AG04450 (cell line): ENCODE measurements around the gene PLCXD1. TPM values are rescaled to one million over a fixed set of nuclear protein-coding genes. Genes with fewer than 3 reads are reported as not detected.
"Not testable (repeated sequence)": the region's sequence is repeated elsewhere in the genome, so short reads cannot be mapped to it uniquely, and the experiment has no call there.

Experiments
- CTCF ChIA-PET: fragments of 300-600, 350-600 bp; formaldehyde crosslinking; extraction: SDS; loops from one replicate; lab custom pipeline; 2022; ENCODE audit warnings: antibody characterized with exemption, inconsistent platforms; lab: Charles Lee
- POLR2A ChIA-PET: fragments of 350-600 bp; formaldehyde crosslinking; extraction: SDS; loops from one replicate; lab custom pipeline; 2021; ENCODE audit warnings: antibody characterized with exemption, inconsistent platforms; lab: Yijun Ruan, JAX
- DNase-seq: peaks from one replicate; pipeline ENCODE4 v3.0.0-alpha.2; 2011; ENCODE audit warnings: low read depth, low spot score
- H3K27ac ChIP-seq: one replicate; pipeline ENCODE4 v1.5.1; 2012; ENCODE audit warnings: low read depth, low read length, control low read depth
- H3K27me3 ChIP-seq: one replicate; pipeline ENCODE4 v1.6.0; 2012; ENCODE audit warnings: low read length; ENCODE audit not compliant: control insufficient read depth, insufficient read depth
- H3K4me3 ChIP-seq: 2 replicates; pipeline ENCODE4 v1.5.1; 2011; ENCODE audit warnings: mild to moderate bottlenecking, low read depth, low read length, control low read depth
- H3K9me3 ChIP-seq: 2 replicates; pipeline ENCODE4 v1.5.1; 2012; ENCODE audit warnings: low read length; ENCODE audit not compliant: control insufficient read depth, insufficient read depth
- polyA plus RNA-seq: library from polyadenylated mRNA; depleted of rRNA; stranded (reverse); fragments of >200 nt; gene quantifications from 2 replicates; pipeline ENCODE4 v1.2.3, GENCODE V29; 2011
- TF ChIP-seq, protein P1 (sequence below): IDR thresholded peaks from 2 replicates; pipeline ENCODE4 v1.5.1; 2011; ENCODE audit warnings: low read depth, low read length, control low read depth, inconsistent platforms

The PLCXD1 gene
- polyA plus RNA-seq, 1 experiment, result 9.0 TPM

DNA sequence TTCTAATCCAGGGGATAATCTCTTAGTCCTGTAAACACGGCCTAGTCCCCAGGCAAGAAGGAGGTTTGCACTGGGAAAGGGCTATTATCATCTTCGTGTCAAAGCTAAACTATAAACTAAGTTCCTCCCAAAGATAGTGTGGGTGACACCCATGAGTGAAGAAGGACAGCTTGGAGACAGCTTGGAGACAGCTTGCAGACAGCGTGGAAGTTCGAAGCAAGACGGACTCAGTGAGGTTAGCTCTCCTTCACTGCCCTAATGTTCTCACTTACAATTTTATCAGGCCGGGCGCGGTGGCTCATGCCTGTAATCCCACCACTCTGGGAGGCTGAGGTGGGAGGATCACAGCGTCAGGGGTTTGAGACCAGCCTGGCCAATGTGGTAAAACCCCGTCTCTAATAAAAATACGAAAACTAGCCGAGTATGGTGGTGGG is 19.2 kb upstream of the PLCXD1 start:
- Histone ChIP-seq H3K4me3 (no peak overlapping the region), H3K27ac (no peak overlapping the region), H3K9me3 (peaks cover 22% of the 10 kb centered on the region), H3K27me3 (no peaks in the 10 kb centered on the region)
- ChIA-PET POLR2A (no interaction called here), CTCF (no interaction called here)
- TF ChIP-seq, protein P1, sequence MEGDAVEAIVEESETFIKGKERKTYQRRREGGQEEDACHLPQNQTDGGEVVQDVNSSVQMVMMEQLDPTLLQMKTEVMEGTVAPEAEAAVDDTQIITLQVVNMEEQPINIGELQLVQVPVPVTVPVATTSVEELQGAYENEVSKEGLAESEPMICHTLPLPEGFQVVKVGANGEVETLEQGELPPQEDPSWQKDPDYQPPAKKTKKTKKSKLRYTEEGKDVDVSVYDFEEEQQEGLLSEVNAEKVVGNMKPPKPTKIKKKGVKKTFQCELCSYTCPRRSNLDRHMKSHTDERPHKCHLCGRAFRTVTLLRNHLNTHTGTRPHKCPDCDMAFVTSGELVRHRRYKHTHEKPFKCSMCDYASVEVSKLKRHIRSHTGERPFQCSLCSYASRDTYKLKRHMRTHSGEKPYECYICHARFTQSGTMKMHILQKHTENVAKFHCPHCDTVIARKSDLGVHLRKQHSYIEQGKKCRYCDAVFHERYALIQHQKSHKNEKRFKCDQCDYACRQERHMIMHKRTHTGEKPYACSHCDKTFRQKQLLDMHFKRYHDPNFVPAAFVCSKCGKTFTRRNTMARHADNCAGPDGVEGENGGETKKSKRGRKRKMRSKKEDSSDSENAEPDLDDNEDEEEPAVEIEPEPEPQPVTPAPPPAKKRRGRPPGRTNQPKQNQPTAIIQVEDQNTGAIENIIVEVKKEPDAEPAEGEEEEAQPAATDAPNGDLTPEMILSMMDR, result no peak
- DNase-seq, result no peak

DNA sequence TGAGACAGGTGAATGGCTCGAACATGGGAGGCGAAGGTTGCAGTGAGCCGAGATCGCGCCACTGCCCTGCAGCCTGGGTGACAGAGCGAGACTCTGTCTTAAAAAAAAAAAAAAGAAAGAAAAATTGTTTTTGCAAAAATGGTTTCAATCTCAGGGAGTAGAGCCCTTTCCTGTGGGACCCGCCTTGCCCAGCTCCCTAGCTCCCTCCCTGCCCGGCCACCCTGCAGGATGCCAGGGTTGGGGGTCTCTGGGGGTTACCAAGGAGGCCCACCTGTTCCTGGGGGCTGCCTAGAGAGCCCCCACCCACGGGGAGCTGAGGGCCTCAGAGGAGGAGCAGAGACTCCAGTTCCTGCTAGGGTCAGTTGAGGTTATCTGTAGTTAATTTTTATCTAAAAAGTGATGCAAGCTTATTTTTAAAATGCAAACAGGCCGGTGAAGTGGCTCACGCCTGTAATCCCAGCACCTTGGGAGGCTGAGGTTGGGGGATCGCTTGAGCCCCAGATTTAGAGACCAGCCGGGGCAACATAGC is 18.7 kb upstream of the PLCXD1 start:
- H3K27me3 ChIP-seq, result no peaks in the 10 kb centered on the region
- ChIA-PET POLR2A (no interaction called here), CTCF (no interaction called here)
- TF ChIP-seq, protein P1, result no peak
- no peak overlapping the region for H3K27ac ChIP-seq
- no peak overlapping the region for H3K4me3 ChIP-seq
- peaks cover 18% of the 10 kb centered on the region for H3K9me3 ChIP-seq
- DNase-seq, result no peak

DNA sequence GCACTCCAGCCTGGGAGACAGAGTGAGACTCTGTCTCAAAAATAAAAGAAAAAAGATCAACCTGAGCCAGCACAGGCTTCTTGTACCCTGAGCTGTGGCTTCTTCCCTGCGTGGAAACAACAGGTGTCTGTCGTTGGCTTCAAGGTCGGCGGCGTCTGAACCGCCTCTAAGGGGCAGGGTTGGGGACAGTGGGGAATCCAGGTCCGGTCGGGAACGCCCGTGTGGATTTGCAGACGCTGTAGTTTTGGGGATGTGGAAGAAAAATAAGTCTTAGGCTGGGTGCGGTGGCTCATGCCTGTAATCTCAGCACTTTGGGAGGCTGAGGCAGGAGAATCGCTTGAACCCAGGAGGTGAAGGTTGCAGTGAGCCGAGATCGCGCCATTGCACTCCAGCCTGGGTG is 17.2 kb upstream of the PLCXD1 start:
- H3K4me3 ChIP-seq, DNase-seq, POLR2A ChIA-PET, H3K27me3 ChIP-seq, CTCF ChIA-PET, H3K27ac ChIP-seq: not testable (repeated sequence)
- peaks cover 11% of the 10 kb centered on the region; the same call in 1 of the 2 replicates for H3K9me3 ChIP-seq

DNA sequence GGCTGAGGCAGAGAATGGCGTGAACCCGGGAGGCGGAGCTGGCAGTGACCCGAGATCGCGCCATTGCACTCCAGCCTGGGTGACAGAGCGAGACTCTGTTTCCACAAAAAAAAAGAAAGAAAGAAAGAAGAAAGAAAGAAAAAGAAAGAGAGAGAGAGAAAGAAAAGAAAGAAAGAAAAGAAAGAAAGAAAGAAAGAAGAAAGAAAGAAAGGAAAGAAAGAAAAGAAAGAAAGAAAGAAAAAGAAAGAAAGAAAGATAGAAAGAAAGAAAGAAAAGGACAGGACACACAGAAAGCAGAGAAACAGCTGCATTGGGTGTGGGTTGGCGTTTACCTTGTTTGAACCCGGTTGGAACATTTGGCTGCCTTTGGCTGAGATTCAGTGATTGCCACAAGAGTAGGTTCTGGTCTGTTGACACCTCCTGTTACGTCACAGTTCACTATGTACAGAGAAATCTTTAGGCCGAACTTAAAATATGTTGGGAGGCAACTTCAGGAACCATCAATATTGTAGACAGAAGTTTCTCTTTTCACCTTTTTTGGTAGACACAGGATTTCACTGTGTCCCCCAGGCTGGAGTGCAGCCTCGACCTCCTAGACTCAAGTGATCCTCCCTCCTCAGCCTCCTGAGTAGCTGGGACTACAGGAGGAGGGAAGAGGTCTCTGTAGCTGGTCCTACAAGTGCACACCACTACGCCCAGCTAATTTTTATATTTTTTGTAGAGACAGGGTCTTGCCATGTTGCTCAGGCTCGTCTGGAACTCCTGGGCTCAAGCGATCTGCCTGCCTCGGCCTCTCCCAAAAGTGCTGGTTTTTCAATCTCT is 16.3 kb upstream of the PLCXD1 start:
- POLR2A ChIA-PET, result no interaction called here

DNA sequence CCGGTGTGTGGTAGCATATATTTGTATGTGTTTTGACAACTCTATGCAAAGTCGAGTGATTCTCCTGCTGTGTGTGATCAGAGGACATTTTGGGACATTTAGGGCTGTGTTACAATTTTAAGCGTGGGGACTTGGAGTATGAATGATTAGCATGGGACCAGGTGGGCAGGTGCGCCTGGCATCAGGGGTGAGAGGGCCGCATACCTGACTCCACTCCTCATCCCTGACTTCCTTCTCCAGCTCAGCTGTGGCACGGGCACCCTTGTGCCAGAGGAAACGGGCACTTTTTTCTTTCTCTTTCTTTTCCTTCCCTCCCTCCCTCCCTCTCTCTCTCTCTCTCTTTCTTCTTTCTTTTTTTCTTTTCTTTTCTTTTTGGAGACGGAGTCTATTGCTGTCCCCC is 15.7 kb upstream of the PLCXD1 start:
- H3K27me3 ChIP-seq, result no peaks in the 10 kb centered on the region
- no peak overlapping the region for H3K27ac ChIP-seq
- H3K9me3 ChIP-seq, result peaks cover 11% of the 10 kb centered on the region; the same call in 1 of the 2 replicates
- DNase-seq, result no peak
- CTCF ChIA-PET, result no interaction called here
- TF ChIP-seq, protein P1, result no peak
- no peak overlapping the region for H3K4me3 ChIP-seq
- POLR2A ChIA-PET, result no interaction called here

More for the DNA sequence above, 16.3 kb upstream of the PLCXD1 start:
- no peak for DNase-seq
- H3K9me3 ChIP-seq, result peaks cover 11% of the 10 kb centered on the region; the same call in 1 of the 2 replicates
- H3K27ac ChIP-seq, result no peak overlapping the region
- TF ChIP-seq, protein P1, result no peak
- CTCF ChIA-PET, result no interaction called here
- H3K4me3 ChIP-seq, result no peak overlapping the region
- no peaks in the 10 kb centered on the region for H3K27me3 ChIP-seq
